Fibroblast of pulmonary artery (primary cell): ENCODE results near the gene SORCS2.

Experiments used
- DNase-seq: peaks from one replicate; pipeline ENCODE4 v3.0.0-alpha.2; 2010; ENCODE audit warnings: low read depth
- H3K4me3 ChIP-seq: replicated peaks from 2 replicates; pipeline ENCODE4 v1.5.1; 2011; ENCODE audit warnings: low read depth, mild to moderate bottlenecking, control low read depth, low read length, moderate library complexity
- TF ChIP-seq, protein P1 (sequence below): IDR thresholded peaks from 2 replicates; pipeline ENCODE4 v1.5.1; 2011; ENCODE audit warnings: mild to moderate bottlenecking, control low read depth, low read length, inconsistent platforms; ENCODE audit errors: missing control alignments

Gene SORCS2

GRCh38 chr4:7692451-7693236 lies 500.3 kb downstream of the SORCS2 start:
- DNase-seq: no peak

DNA sequence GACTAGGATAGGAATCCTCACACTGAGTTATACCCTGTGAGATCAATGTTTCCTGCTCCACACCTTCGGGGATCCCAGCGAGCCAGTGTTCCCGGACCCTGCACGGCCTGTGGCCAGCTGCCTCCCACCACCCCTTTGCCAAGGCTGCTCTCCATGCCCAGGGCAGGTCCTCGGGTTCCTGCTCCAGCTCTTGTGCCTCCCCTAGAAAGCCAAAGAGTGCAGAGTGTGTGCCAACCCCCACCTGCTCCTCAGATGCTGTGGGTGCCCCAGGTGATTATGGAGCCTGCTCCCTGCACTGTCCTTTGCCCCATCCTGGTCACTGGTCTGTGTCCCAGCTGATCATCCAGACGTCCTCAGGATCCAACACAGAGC lies 500.9 kb downstream of the SORCS2 start:
- TF ChIP-seq, protein P1, sequence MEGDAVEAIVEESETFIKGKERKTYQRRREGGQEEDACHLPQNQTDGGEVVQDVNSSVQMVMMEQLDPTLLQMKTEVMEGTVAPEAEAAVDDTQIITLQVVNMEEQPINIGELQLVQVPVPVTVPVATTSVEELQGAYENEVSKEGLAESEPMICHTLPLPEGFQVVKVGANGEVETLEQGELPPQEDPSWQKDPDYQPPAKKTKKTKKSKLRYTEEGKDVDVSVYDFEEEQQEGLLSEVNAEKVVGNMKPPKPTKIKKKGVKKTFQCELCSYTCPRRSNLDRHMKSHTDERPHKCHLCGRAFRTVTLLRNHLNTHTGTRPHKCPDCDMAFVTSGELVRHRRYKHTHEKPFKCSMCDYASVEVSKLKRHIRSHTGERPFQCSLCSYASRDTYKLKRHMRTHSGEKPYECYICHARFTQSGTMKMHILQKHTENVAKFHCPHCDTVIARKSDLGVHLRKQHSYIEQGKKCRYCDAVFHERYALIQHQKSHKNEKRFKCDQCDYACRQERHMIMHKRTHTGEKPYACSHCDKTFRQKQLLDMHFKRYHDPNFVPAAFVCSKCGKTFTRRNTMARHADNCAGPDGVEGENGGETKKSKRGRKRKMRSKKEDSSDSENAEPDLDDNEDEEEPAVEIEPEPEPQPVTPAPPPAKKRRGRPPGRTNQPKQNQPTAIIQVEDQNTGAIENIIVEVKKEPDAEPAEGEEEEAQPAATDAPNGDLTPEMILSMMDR: no peak
- no peak for DNase-seq
- no peak overlapping the region for H3K4me3 ChIP-seq

More at GRCh38 chr4:7692451-7693236, 500.3 kb downstream of the SORCS2 start:
- no peak overlapping the region for H3K4me3 ChIP-seq
- TF ChIP-seq, protein P1: no peak

GRCh38 chr4:7693711-7694110 lies 501.4 kb downstream of the SORCS2 start:
- no peak for DNase-seq
- TF ChIP-seq, protein P1: no peak
- no peak overlapping the region for H3K4me3 ChIP-seq

DNA sequence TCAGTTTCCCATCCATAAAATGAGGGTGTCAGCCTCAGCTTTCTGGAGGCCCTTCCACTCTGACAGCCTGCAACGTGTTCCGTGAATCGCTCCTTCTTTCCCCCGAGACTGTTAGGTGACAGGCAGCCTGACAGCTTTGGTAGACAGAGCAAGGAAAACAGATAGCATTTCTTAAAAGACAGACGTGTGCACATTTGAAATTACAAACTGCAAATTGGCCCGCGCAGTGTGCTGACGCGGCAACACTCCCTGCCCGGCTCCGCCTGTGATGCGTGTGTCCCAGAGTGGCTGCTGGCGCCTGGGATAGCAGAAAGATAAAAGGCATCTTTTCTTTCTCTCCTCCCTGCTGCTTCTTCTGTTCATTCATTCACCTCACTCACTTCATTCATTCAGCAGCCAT lies 502.0 kb downstream of the SORCS2 start:
- DNase-seq: no peak
- TF ChIP-seq, protein P1: no peak
- H3K4me3 ChIP-seq: no peak overlapping the region

- TF ChIP-seq, protein P1: no peak
- H3K4me3 ChIP-seq: no peak overlapping the region
- DNase-seq: no peak
These were observed 505.0 kb downstream of the SORCS2 start for GRCh38 chr4:7697343-7697742.

DNA sequence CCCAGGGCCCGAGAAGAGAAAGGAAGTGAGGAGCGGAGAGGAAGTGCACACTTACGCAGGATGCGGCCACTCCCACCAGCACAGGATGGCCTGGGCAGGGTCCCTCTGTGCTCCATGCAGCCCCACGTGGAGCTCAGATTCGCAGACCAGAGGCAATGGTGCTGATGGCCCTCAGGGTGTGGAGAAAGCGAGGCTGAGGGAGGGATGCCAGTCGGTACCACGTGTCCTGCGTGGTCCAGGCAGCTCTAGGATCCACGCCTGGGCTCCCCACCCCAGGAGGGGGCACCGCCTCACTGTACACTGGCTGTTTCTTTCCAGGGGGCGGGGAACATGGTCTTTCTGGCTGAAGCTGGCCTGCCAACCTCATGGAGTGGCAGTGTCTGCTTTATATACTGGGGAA lies 505.5 kb downstream of the SORCS2 start:
- no peak overlapping the region for H3K4me3 ChIP-seq
- no peak for DNase-seq
- TF ChIP-seq, protein P1: no peak

- DNase-seq: no peak
- H3K4me3 ChIP-seq: no peak overlapping the region
- TF ChIP-seq, protein P1: no peak
These were observed 506.2 kb downstream of the SORCS2 start for GRCh38 chr4:7698584-7698983.
